Keratinocyte (primary cell): ENCODE measurements around the gene ERMARD. TPM values are rescaled to one million over a fixed set of nuclear protein-coding genes. Genes with fewer than 3 reads are reported as not detected.

Source experiments
- DNase-seq: peaks from one replicate; pipeline ENCODE4 v3.0.0-alpha.2; 2011; ENCODE audit warnings: low read depth, missing footprints, low spot score
- FAIRE-seq: peaks from 2 replicates; lab custom pipeline; 2011; peaks lifted over from hg19 to GRCh38; lab: Jason Lieb, UNC
- H2AFZ ChIP-seq: 2 replicates; pipeline ENCODE4 v1.6.0; 2012; ENCODE audit warnings: low read length, control low read depth, inconsistent platforms; ENCODE audit not compliant: control insufficient read depth
- H3K27ac ChIP-seq: 2 replicates; pipeline ENCODE4 v1.5.1; 2011; ENCODE audit warnings: low read length; ENCODE audit not compliant: control insufficient read depth, insufficient read depth
- H3K27me3 ChIP-seq: 3 replicates; pipeline ENCODE4 v1.6.0; 2011; ENCODE audit warnings: low read length; ENCODE audit not compliant: control insufficient read depth, insufficient read depth; ENCODE audit errors: extremely low read depth
- H3K36me3 ChIP-seq, 2 experiments: 2 replicates in 1 of 2; 3 replicates in 1 of 2; pipeline ENCODE4 v1.5.1; 2011; ENCODE audit warnings: low read length in 2 of 2, mild to moderate bottlenecking in 1 of 2; ENCODE audit not compliant: control insufficient read depth in 2 of 2, insufficient read depth in 2 of 2; ENCODE audit errors: extremely low read depth in 1 of 2
- H3K4me1 ChIP-seq: 3 replicates; pipeline ENCODE4 v1.5.1; 2011; ENCODE audit warnings: low read length; ENCODE audit not compliant: control insufficient read depth, insufficient read depth; ENCODE audit errors: extremely low read depth
- H3K4me2 ChIP-seq: 3 replicates; pipeline ENCODE4 v1.6.0; 2011; ENCODE audit warnings: low read depth, low read length; ENCODE audit not compliant: control insufficient read depth, insufficient read depth; ENCODE audit errors: extremely low read depth
- H3K4me3 ChIP-seq, 3 experiments: fragments of 200-600 bp in 1 of 3; sonication (generic) in 1 of 3; 2 replicates in 2 of 3; 3 replicates in 1 of 3; pipeline ENCODE4 v1.5.1; 2011 to 2016; ENCODE audit warnings: low read length in 3 of 3, mild to moderate bottlenecking in 3 of 3, control low read depth in 2 of 3, inconsistent platforms in 1 of 3, low read depth in 1 of 3, mixed read lengths in 1 of 3, mixed run types in 1 of 3, moderate library complexity in 1 of 3; ENCODE audit not compliant: control insufficient read depth in 2 of 3, insufficient read depth in 2 of 3; ENCODE audit errors: extremely low read depth in 1 of 3
- H3K79me2 ChIP-seq: 2 replicates; pipeline ENCODE4 v1.6.0; 2012; ENCODE audit warnings: low read length; ENCODE audit not compliant: control insufficient read depth, insufficient read depth
- H3K9ac ChIP-seq: 3 replicates; pipeline ENCODE4 v1.6.0; 2011; ENCODE audit warnings: low read length; ENCODE audit not compliant: control insufficient read depth, insufficient read depth; ENCODE audit errors: extremely low read depth
- H3K9me1 ChIP-seq: 3 replicates; pipeline ENCODE4 v1.6.0; 2011; ENCODE audit warnings: low read length; ENCODE audit not compliant: control insufficient read depth, insufficient read depth; ENCODE audit errors: extremely low read depth
- H3K9me3 ChIP-seq: 2 replicates; pipeline ENCODE4 v1.5.1; 2012; ENCODE audit warnings: low read depth, low read length; ENCODE audit not compliant: control insufficient read depth
- H4K20me1 ChIP-seq: 3 replicates; pipeline ENCODE4 v1.6.0; 2011; ENCODE audit warnings: low read length; ENCODE audit not compliant: control insufficient read depth, insufficient read depth; ENCODE audit errors: extremely low read depth
- CTCF ChIP-seq, 3 experiments: IDR thresholded peaks in 1 of 3; conservative IDR thresholded peaks in 1 of 3; optimal IDR thresholded peaks in 1 of 3; 2 replicates in 2 of 3; 3 replicates in 1 of 3; pipeline versions ENCODE3 to v1.5.1; 2011; ENCODE audit warnings: low read length in 3 of 3, mild to moderate bottlenecking in 3 of 3, moderate library complexity in 2 of 3, control low read depth in 1 of 3, inconsistent platforms in 1 of 3; ENCODE audit not compliant: insufficient read depth in 2 of 3; ENCODE audit errors: extremely low read depth in 1 of 3
- EZH2 ChIP-seq: IDR thresholded peaks from one replicate; pipeline ENCODE4 v1.6.1; 2012; ENCODE audit warnings: inconsistent platforms, mild to moderate bottlenecking, low read length, moderate library complexity
- dilution Hi-C: fragments of 300-500 bp; cut with MboI; formaldehyde crosslinking; loops from one replicate; pipeline ENCODE4 v1.7.0; 2020; ENCODE audit warnings: low sequenced_read_pairs; ENCODE audit not compliant: extremely low pct_ligation_motif_present
- polyA plus RNA-seq, 5 experiments: library from polyadenylated mRNA; depleted of rRNA in 3 of 5; stranded (reverse) in 3 of 5; stranded (forward) in 1 of 5; unstranded in 1 of 5; fragments of >200 nt; gene quantifications; 1 replicate in 1 of 5; 2 replicates in 3 of 5; 3 replicates in 1 of 5; pipeline versions ENCODE4 v1.2.1 to v1.2.3, GENCODE V29; 2011 to 2012; ENCODE audit warnings: missing spikeins in 2 of 5, low read depth in 1 of 5, low replicate concordance in 1 of 5

ERMARD gene
- polyA plus RNA-seq, 1 donor (not counting 4 experiments of a cell fraction or from before 2014, with no cell fraction given): 37.9 TPM

GRCh38 chr6:169726963-169727362 is 24.5 kb upstream of the ERMARD start:
- Histone ChIP-seq H3K27ac (no peak overlapping the region), H3K79me2 (peaks cover 1% of the 10 kb centered on the region), H3K4me1 (peaks cover 15% of the 10 kb centered on the region), H3K4me2 (no peak overlapping the region), H2AFZ (no peak overlapping the region), H3K4me3 (no peak overlapping the region), H3K9me3 (no peaks in the 10 kb centered on the region), H4K20me1 (peaks cover 2% of the 10 kb centered on the region), H3K9me1 (no peaks in the 10 kb centered on the region), H3K36me3 (no peaks in the 10 kb centered on the region), H3K9ac (no peak overlapping the region), H3K27me3 (no peaks in the 10 kb centered on the region)
- FAIRE-seq: no peak
- dilution Hi-C loops: no loop called here
- DNase-seq: no peak
- no peak for TF ChIP-seq EZH2
- no peak for TF ChIP-seq CTCF (optimal IDR thresholded peaks at IDR 0.05 in 1 of 3, IDR thresholded peaks at IDR 0.05 in 1 of 3, conservative IDR thresholded peaks at IDR 0.05 in 1 of 3; ENCODE audit: extremely low read depth in 1 of 3, insufficient read depth in 2 of 3, low read length in 3 of 3)

- Histone ChIP-seq H3K4me1 (peaks cover 3% of the 10 kb centered on the region), H3K27me3 (no peaks in the 10 kb centered on the region), H3K9me1 (no peaks in the 10 kb centered on the region), H2AFZ (no peak overlapping the region), H3K4me2 (no peak overlapping the region), H3K79me2 (no peaks in the 10 kb centered on the region), H4K20me1 (no peaks in the 10 kb centered on the region), H3K9me3 (no peaks in the 10 kb centered on the region), H3K9ac (no peak overlapping the region), H3K4me3 (no peak overlapping the region), H3K27ac (no peak overlapping the region), H3K36me3 (no peaks in the 10 kb centered on the region)
- DNase-seq (no peak), FAIRE-seq (no peak)
- dilution Hi-C loops: no loop called here
- TF ChIP-seq CTCF (optimal IDR thresholded peaks at IDR 0.05 in 1 of 3, IDR thresholded peaks at IDR 0.05 in 1 of 3, conservative IDR thresholded peaks at IDR 0.05 in 1 of 3; ENCODE audit: extremely low read depth in 1 of 3, insufficient read depth in 2 of 3, low read length in 3 of 3) (no peak), EZH2 (no peak)
These were observed 21.5 kb upstream of the ERMARD start for GRCh38 chr6:169729961-169730360.
